Stimulated activated CD4-positive, alpha-beta T cell treated with anti-CD3 and anti-CD28 coated beads, TNF-alpha, amount 100 ng/mL, for 48 hours (primary cell): Measurements from ENCODE around the gene ABLIM1.

Experiments used
- DNase-seq, 3 donors: peaks; one replicate each; pipeline ENCODE4 v3.0.0-alpha.2; 2020; ENCODE audit warnings: low read depth in 3 of 3

The ABLIM1 gene

GRCh38 chr10:114491419-114491818, 166.7 kb downstream of the ABLIM1 start:
- no peak for DNase-seq

- DNase-seq, result no peak
These were observed 168.4 kb downstream of the ABLIM1 start for GRCh38 chr10:114489521-114490310.

GRCh38 chr10:114487815-114488536, 170.1 kb downstream of the ABLIM1 start:
- DNase-seq, result no peak

DNA sequence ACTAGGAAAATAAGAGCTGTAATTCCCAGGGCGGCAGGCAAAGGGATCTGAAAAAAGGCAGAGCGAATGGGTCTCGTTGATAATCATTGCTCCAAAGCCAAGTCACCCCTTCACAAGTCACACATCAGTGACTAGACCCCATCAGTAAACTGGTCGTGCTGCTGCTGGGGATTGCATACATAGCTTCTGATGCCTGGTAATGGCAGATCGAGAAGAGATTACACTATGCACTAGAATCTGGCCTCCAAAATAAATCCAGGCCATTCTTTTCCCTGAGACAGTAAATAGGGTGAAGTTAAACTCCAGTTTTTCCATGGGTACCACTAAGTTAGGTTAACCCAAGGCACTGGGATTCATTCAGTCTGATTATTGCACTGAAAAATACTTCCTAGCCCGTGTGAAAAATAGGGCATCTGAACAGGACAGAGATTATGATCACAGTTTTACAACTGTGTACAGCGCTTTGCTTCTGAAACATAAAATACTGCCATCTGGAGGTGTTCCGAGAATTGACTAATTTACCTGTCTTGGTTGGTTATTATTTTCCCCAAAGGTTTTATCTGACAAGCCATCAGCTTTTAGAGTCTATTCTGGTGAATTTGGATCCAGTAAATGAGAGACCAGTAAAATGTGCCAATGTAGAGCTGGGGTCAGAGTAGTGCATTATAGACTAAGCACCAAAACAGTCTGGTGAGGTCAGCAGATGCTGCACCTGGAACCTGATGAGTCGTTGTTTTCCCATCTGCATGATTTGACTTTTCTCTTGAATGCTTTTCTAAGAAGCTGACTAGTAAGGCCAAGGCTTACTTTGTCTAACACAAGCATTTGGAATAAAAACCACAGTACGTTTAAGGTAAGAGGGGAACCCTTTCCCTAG, 170.9 kb downstream of the ABLIM1 start:
- no peak for DNase-seq

GRCh38 chr10:114485696-114486400, 172.2 kb downstream of the ABLIM1 start:
- DNase-seq, result no peak

DNA sequence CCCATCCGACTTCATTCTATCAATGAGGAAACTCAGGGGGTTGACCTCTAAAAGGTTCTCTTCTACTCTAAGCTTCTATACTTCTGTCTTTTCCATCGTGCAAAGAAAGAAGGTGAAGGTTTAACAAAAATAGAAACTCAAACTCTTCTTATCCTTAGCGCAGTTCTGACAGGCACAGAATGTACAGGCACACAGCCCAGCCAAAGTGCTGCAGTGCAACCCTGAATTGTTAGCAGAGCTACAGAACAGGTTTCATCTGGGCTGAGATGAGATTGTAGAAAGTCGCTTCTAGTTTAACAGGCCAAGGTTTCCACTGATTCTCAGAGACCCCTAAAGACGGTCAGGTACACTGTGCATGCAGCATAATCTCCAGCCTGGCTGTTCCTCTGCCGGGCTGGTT, 174.5 kb downstream of the ABLIM1 start:
- no peak for DNase-seq

GRCh38 chr10:114482480-114483304, 175.4 kb downstream of the ABLIM1 start:
- no peak for DNase-seq

- DNase-seq, result no peak
These were observed 177.0 kb downstream of the ABLIM1 start for GRCh38 chr10:114481055-114481454.

GRCh38 chr10:114479836-114480235, 178.2 kb downstream of the ABLIM1 start:
- no peak for DNase-seq

DNA sequence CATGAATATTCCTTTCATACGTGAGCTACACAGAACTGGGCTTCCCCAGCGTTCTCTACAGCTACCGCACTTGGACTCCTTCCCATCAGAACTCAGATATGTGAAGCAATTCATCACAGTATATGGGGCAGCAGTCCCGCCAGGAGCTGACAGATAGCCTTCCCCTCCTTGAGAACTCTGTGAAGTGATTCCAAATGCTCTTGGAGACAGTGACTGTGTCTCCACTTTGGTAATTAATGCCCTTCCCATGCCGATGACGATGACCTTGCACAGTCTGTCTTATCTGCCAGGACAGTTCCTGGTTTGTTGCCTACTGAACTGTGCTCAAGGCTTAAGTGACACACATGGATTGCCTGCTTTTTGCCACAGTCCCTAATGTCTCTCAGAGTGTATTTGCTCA, 178.8 kb downstream of the ABLIM1 start:
- DNase-seq, result no peak

- no peak for DNase-seq
These were observed 179.8 kb downstream of the ABLIM1 start for GRCh38 chr10:114478281-114478680.

GRCh38 chr10:114477285-114477684, 180.8 kb downstream of the ABLIM1 start:
- no peak for DNase-seq

DNA sequence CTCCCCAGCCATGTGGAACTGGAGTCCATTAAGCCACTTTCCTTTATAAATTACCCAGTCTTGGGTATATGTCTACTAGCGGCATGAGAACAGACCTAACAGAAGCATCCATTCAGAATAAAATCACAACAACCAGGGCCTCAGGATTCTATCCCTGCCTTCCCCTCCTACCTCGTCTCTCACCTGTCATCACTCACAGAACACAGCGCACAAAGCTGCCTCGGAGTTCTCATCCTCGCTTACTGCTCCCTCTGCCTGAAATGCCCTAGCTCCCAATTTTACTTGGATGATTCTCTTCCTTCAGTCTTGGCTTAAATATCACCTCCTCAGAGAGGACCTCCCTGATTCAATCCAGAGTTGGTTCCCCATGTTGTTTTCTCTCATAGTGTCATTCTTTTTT, 183.1 kb downstream of the ABLIM1 start:
- DNase-seq, result no peak

GRCh38 chr10:114473776-114474175, 184.3 kb downstream of the ABLIM1 start:
- no peak for DNase-seq

GRCh38 chr10:114472877-114473253, 185.2 kb downstream of the ABLIM1 start:
- no peak for DNase-seq

- DNase-seq, result no peak
These were observed 185.9 kb downstream of the ABLIM1 start for GRCh38 chr10:114471906-114472876.

DNA sequence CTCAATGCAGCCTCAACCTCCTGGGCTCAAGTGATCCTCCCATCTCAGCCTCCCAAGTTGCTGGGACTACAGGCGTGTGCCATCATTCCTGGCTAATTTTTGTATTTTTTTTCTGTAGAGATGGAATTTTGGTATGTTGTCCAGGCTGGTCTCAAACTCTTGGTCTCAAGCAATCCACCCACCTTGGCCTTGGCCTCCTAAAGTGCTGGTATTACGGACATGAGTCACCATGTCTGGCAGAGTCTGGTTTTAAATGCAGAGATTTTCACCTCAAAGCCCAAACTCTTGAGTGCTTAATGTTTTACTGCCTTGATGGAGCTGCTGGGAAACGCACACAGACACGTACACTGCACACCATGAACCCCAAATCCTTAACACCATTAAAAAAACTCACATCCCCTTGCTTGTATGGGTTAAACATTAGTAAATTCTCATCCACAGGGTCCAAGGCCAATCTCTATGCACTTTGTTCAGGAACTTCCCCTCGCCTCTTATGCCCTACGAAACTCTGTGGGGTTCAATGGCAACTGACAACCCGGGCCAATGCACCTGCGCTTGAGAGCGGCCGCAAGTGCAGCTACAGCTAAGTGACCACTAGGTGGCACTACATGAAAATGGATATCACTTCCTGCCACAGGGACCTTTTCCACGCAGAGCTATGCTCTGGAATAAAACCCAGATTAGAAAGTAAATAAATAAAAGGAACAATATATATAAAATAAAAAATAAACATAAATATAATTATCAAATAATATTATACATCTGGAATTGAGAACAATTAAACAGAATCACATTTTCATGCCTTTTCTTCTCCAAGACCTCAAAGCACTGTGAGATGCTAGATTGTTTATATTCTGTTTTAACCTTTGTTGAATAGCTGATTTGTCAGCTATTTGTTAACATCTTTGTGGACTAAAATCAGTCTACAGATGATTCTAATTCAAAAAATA, 186.8 kb downstream of the ABLIM1 start:
- DNase-seq, result peak; percentile 34 to 49 (median 34)

- no peak for DNase-seq
These were observed 187.7 kb downstream of the ABLIM1 start for GRCh38 chr10:114470361-114470760.
